GM18867 (cell line): Measurements from ENCODE around the gene MYO1E.
A peak's percentile ranks its signal among the peaks of the same experiment; 100 is the strongest.

Experiments
- ATAC-seq: cut with Tn5 transposase; IDR thresholded peaks from one replicate; pipeline ENCODE4 v1.9.1; 2021; ENCODE audit warnings: mild to moderate bottlenecking, moderate library complexity; ENCODE audit not compliant: unreplicated experiment

MYO1E gene

DNA sequence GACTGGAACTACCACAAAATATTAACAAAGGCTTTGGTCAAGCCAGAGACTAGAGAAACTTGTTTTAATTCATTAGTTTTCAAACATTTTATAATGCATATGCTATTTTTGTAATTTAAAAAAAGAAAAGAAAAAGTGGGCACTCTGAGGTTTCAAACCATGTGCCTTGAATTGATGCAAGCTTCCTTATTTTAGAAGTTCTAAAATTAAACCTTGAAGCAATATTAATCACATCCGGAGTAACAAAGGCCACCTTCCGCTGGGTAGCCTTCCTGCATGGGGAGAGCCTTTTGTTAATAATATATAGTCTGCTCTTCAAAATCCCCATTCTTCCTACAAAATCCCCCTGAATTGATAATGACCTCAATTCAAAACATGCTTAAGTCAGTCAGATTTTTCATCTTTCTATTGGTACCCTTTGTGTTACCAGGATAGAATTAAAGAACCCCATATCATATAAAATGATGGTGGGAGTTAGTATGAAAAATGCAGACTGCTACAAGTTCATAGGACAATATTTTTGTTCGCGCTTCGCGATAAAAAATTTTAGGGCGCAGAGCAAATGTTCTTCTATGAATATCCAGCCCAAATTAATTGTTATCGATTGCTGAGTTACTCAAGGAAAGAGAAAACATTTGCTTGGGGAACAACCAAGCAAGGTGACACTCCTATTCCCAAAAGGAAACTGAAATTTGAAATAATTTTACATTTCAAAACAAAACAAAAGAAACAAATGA is 135.4 kb downstream of the MYO1E start:
- peak; percentile 62 for ATAC-seq

DNA sequence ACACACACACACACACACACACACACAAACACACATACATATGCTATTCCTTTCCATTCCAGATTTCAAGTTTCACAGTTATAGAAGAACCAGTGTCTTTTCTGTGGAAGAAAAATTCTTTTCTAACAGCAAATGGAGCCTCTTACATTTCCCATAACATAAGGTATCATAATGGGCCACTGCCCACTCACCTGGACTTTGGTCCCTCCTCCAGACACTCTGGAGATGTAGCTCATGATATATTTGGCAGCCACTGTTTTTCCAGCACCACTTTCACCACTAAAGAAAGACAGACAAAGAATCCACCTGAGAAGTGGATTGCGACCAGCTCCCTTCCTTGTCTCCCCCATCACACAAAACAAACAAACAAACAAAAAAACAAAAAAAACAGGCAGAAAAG is 136.3 kb downstream of the MYO1E start:
- ATAC-seq: no peak

DNA sequence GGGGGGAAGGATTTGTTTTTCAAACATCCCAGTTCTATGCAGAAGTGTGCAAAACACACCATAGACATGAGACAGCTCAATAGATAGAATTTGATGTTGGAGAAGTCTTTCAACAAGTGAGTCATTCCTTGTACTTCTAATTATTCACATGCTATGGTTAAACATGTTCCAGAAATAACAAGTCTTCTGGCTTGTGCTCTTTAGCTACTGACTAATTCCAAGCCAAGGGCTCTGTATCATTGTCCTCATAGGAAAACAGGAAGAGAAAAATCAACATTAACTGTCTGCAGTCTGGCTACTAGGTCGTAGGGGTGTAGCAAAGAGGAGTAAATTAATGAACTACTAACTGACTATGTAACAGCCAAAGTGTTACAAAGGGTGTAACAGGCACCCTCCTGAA is 140.2 kb downstream of the MYO1E start:
- ATAC-seq: no peak

DNA sequence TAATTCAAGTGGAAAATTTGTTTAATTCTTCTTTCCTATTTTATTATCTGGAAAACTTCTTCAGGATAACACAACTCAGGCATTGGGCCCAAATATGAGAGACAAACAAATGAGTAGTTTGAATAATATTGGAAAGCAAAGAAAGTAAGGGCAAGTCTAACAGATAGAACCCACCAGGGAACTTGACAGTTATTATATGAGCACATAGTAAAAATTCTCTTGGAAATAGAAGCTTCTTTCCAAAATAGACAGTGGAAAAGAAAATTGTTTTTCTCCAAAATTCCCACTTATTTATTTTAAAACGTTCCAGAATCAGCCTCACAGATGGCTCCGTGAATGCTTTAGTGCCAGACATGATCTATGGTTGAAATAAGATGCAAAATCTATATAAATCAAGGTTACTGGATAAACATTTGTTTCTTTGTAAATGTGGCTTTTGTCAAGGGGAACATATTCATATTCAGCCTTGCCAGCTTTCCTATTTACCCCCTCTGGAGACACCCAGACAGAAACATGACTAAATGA is 142.1 kb downstream of the MYO1E start:
- no peak for ATAC-seq

DNA sequence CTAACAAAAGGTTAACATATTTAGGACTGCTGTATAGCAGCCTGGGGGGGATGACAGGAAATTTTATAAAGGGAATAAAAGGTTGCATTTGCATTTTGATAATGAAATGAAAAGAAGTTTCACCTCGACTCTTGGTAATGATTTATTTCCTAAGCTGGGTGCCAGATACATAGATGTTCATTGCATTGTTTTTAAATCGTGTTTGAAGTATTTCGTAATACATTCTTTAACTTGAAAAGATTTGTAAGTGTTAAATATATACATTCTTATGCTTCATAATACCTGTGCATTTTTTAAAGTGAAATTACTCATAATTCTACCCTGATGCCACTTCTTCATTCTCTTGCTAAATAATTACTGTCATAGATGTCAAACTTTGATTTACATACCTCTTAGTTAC is 143.2 kb downstream of the MYO1E start:
- ATAC-seq: no peak

DNA sequence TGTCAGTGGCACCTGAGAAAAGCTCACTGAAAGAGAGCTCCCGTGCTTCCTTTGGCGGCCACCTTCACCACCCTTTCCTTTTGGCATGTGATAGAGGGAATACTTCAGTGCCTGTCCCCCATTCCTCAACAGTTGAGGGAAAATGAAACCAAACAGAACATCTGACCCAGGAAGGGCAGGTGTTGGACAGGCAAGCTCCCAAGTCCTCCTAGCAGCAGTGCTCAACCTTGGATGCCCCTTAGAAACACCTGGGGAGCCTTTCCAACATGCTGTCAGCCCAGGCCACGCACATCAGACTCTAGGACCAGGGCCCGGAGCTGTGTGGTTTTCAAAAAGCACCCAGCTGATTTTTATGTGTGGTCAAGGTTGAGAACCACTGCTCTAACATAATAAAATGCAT is 143.7 kb downstream of the MYO1E start:
- ATAC-seq: no peak

DNA sequence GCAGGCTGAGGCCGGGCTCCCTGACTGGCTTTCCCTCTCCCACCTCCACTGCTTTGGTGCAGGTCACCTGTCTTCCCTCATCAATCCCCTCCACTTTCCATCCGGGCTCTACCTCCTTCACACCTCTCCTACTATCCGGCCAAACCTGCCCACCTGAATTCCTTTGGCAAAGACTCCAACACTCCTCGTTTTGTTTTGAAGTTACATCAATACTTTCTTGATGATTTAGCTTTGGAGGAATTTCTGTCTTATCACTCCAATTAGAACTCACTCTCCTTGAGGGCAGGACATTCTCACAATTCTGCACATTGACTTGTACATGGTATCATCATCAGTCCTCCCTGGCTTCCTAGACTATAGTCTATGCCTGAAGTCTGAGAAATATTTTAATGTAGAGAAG is 145.7 kb downstream of the MYO1E start:
- ATAC-seq: no peak

DNA sequence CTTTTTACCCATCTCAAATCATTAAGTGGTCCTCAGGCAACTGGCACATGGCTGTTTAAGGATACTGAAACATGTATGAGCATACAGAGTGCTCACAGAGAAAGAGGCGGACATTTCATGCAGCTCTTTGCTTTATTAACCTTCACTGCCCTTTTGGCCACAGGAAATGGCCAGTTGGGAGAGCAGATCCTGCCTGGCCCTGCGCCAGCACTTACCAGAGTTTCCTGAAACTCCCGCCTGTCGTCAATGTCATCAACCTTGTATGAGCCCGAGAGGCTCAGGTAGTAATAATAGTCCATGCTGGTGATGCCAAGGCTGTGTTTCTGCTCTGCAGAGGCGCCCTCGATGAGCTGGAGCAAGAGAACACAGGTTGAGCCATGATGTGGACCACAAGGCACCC is 148.2 kb downstream of the MYO1E start:
- no peak for ATAC-seq

DNA sequence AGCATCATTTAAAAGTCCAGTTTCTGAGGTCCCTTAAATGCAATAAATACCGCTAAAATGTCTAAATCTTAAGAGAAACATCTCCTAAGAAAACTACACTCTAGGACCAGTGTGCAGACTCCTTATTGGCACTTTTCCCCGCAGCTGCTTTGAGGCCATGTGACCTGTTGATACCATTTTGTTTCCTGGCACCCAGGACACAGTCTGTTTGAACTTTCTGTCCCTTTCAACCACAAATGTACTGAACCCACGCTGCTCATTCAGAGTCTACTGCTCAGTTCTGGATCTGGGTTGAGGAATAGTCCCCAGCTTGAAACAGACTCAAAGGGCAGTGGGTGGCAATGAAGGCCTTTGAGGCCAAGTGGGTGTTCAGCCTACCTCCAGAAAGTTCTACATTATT is 148.9 kb downstream of the MYO1E start:
- ATAC-seq: no peak

DNA sequence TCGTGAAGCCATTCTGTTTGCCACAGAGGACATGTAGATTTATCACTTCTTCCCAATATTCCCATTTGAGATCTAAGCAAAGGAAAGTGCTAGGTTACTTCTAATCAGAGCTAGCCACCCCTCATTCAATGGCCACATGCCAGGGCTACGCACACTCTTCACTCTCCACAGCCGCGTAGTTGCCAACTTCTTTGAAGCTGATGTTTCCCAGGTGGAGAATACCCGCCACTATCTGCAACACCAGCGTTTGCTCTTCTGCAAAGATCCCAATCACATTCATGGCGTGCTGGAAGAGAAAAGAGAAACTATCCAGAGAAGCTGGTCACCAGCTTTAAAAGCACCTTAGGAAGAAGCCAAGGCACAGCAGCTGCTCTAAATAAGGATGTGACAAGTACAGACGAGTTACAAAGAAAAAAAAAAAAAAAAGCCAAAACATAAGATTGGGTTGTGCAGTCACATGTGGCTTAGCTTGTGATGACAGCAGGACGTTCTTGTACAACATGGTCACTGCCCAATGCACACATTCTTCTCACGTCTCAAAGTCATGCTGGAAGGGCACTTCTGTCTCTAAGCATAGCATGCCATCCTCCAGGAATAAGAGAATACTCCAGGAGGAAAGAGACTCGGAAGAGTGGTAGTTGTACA is 149.6 kb downstream of the MYO1E start:
- ATAC-seq: no peak

DNA sequence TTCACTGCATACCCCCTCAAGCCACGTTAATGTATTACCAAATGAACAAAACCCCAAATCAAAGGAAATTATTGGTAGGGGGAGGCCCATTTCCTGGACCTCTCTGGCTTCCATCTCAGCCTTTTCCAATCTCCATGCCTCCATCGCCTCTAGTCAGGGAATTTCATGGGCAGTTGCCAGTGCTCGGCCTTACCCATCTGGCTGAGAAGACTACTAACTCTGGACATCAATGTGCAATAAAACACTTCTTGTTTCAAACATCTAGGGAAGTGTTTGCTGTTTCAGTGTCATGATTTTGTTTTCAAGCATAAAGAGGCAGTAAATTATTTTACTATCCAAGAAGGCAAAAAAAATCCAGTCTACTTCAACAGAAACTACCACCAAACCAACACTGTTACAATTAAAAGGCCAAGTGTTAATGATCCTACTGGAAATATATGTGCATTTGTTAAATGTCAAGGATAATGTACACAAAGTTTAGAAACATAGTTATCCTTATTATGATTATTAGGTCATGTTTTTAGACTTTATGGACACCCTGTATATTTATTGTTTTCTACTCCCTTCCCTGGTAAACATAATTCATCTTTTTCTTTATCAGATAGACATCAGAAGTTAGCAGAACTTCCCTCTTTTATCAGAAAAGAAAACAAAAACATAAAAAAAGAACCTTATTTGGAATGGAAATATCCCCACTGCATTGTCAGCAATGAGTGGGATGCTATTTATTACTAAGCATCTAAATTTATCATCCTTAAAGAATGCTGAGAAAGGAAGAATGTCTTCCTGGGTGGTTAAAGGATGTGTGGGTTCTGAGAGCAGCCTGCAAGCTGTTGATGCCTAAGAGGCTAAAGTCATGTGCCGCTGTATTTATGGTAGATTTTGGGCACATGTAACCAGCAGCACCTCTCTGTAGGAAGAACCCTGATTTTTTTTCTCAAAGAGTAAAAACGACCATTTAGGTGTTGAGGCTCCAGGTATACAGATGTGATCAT is 150.9 kb downstream of the MYO1E start:
- ATAC-seq: no peak

DNA sequence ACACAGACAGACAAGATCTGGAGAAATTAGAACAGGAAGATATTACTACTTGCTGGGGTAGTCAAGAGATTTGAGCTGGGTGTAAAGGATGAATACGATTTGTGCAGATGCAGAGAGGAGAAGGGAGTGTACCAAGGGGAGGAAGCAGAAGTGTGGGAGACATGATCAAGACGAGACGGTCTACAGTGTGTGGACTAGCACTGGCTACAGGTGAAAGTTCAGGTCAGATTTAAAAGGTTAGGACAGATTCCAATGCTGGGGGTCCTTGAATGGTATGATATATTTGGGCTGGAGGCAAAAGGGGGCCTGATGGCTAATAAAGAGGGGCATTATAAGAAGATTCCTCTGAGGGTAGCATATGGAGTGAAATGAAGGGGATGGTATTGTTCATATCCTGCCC is 154.0 kb downstream of the MYO1E start:
- no peak for ATAC-seq

DNA sequence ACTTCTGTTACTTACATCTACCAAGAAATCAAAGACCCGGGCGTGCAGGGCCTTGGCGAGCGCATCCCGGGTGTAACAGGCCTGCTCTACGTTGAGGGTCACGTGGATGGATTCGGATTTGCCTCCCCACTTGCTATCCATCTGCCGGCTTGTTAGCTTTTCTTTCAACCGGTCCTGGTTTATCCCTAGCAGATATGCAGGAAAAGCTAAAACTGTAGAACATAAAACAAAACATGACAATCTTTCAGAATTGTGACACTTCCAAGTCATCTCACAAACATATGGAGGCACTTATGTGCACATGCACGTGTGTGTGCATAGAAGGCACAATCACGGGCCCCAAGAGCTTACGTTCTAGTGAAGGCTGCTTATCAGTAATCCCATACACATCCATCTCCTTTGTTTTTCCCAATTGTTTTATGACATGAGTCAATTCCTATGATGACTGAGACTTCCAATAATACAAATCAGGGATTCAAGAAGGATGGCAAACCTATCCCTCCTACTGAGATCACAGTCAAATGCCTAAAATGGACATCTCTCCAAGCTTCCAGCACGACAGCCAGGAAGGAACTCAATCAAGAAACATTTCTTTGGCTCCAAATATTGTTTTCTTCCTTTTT is 154.7 kb downstream of the MYO1E start:
- ATAC-seq: no peak

DNA sequence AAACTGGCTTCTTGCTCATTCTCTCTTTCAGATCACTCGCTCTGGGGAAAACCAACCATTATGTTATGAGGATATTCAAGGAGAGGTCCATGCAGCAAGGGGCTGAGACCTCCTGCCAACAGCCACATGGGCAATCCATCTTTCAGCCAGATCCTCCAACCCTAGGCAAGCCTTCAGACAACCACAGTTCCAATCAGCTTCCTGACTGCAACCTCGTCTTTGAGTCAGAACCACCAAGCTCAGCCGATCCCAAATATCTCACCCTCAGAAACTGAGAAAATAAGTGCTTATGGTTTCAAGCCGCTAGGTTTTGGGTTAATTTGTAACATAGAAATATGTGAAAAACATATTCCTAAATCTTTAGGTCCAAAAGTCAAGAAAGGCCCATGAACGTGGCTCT is 155.8 kb downstream of the MYO1E start:
- ATAC-seq: no peak

DNA sequence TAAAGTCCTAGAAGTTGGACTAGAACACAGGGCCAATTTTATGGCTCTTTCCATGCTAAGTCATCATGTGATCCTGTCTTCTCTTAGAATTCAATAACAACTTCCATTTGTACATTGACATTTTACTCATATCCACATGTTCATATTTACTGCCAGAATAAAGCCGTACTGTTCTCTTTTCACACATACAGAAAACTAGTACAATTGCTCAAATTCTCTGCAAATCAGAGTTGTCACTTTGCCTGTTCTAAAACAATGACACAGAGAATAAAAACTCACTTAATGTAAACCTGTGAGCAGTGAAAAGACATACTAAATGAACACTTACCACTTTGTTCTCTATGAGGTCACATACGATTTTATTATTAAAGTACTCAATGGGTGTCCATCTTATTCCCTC is 162.5 kb downstream of the MYO1E start:
- no peak for ATAC-seq

DNA sequence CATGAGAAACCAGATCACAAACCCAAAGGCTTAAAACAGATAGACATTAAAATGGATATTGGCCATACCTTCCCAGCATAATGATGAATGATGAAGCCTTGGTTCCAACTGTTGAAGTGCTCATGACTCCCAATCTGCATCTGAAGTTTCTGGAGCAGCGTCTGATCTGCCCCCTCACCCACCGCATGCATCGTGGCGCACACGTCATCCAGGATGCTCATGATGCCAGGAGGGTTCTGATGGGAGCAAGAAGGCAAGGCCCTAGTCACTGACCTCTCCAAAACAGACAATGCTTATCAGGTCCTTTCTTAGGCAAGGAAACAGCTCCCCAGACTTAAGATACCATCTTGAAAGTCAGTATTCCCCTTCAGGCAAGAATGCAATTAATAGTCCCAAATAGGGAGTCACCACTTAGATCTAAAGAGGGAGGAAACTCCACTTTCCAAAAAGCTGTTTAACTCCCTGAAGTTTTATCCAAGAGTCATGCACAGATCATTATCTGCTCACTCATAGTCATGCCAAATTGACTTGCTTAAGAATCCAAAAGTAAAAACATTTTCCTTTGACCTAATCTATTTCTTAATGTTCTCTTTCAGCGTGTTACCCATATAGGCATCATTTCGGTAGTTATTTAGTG is 163.9 kb downstream of the MYO1E start:
- ATAC-seq: no peak

DNA sequence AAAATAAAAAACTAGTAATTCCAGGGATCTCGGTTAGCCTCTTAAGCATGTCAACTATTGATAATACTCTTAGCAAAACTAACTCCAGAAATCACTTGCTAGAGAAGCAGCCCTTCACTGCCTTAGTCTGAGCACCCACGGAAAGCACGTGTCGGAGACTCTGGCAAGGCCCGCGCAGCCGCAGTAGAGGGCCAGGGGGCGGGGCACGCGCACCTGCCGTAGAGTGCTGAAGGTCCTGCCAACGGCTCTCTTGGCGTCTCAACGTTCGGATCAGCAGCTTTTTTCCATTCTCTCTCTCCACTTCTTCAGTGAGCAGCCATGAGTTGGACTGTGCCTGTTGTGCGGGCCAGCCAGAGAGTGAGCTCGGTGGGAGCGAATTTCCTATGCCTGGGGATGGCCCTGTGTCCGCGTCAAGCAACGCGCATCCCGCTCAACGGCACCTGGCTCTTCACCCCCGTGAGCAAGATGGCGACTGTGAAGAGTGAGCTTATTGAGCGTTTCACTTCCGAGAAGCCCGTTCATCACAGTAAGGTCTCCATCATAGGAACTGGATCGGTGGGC is 166.0 kb downstream of the MYO1E start, which contains the start of gene LDHAL6B:
TSS of gene LDHAL6B (plus strand) at position 221 of the 561 bp plus-strand sequence. CDS start at position 319, 98 bp downstream.
- ATAC-seq: no peak

DNA sequence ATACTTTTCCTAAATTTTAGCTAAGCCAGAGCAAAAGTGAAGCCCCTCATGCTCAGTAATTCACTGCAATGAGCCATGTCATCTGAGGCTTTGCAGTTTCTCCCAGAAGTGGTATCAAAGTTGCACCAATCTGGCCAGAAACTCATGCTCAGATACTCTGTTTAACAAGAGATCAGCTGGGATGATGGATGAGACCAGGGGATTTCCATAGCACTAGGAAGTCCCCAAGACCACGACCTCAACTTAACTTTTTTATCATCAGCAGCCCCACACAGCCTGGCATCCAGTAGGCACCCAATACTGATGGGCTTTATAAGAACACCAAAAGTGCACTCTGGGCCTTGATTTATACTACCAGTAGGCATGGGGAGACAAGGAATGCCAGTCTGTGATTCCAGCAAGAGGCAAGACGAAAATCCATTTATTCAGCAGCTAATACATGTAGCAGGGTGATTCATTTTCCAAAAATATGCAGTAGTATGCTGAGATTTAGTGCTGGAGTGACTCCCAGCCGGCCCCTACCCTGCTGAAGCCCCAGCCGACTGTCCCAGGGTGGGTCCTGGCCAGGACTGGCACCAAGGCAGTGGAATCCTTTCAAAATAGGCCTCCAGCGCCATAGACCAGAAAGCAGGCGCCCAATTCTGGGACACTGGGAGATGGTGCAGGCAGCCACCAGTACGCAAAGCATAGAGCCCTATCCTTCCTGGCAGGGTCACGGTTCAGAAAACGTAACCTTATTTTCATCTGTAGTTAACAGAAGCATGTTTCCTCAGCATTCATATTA is 166.6 kb downstream of the MYO1E start:
- ATAC-seq: no peak

DNA sequence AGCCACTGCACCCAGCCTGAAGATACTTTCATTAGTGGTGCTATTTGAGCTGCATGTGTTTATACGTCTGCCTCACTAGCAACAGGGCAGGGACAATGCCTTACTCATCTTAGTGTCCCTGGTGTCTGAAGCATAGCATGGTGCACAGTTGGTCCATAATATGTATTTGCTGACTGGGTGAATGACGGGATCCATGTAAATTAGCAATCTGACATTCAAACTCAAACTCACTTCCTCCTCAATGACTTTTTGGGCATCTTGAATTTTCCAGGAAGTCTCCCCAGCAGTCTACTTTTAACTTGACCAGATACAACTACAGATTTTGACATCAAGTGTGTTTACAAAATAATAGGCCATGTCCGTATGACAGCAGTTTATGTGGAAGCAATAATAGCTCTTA is 169.0 kb downstream of the MYO1E start:
- no peak for ATAC-seq
